ENCODE measurements around the gene GARRE1. TPM values are rescaled to one million over a fixed set of nuclear protein-coding genes. Genes with fewer than 3 reads are reported as not detected.
"Not testable (repeated sequence)": the region's sequence is repeated elsewhere in the genome, so short reads cannot be mapped to it uniquely, and the experiment has no call there.

The GARRE1 gene
- polyA plus RNA-seq = 15.9 and 16.9 TPM in 2 replicates
- 38.5 and 42.6 TPM in 2 replicates for polyA minus RNA-seq

GRCh38 chr19:34254046-34254697, at the start of gene GARRE1:
GARRE1 (plus strand) TSS chr19:34254554; CDS start chr19:34300474, 45,920 bp downstream.
- no peaks in the 10 kb centered on the region for H3K27me3 ChIP-seq (ENCODE audit: insufficient read depth, low read depth, low read length)
- peak within 1 kb of the TSS; percentile 86 for H3K4me3 ChIP-seq (ENCODE audit: low read length)
- no peaks in the 10 kb centered on the region for H3F3A ChIP-seq (ENCODE audit: insufficient read depth, low read length, poor library complexity, severe bottlenecking)
- peak within 1 kb of the TSS; percentile 94 for H3K27ac ChIP-seq (ENCODE audit: low read length)
- no peaks in the 10 kb centered on the region for H3K9me2 ChIP-seq (ENCODE audit: insufficient read depth, low read length)
- TF ChIP-seq REST (IDR thresholded peaks at IDR 0.05; ENCODE audit: borderline replicate concordance) (peak; percentile 55), EP300 (conservative IDR thresholded peaks at IDR 0.05; ENCODE audit: poor library complexity, severe bottlenecking) (no peak), CTCF (IDR thresholded peaks at IDR 0.05; ENCODE audit: poor library complexity, severe bottlenecking) (no peak), SMC3 (conservative IDR thresholded peaks at IDR 0.05; ENCODE audit: poor library complexity) (peak; percentile 16), RAD21 (conservative IDR thresholded peaks at IDR 0.05) (peak; percentile 10), EZH2 (IDR thresholded peaks at IDR 0.05; ENCODE audit: borderline replicate concordance, insufficient read depth, low read length, poor library complexity, severe bottlenecking) (no peak), POLR2AphosphoS5 (IDR thresholded peaks at IDR 0.05) (peak; percentile 90)
- H3K9me3 ChIP-seq (ENCODE audit: low read length) = no peaks in the 10 kb centered on the region
- peak within 1 kb of the TSS; percentile 100 for H3K4me2 ChIP-seq (ENCODE audit: low read length)
- no peaks in the 10 kb centered on the region for H4K20me1 ChIP-seq (ENCODE audit: insufficient read depth)
- peak within 1 kb of the TSS; percentile 93 for H2AFZ ChIP-seq (ENCODE audit: low read depth, low read length)
- peaks cover 26% of the 10 kb centered on the region for H3K79me2 ChIP-seq (replicated peaks; ENCODE audit: insufficient read depth, low read length)
- H3K36me3 ChIP-seq (ENCODE audit: insufficient read depth, low read length) = no peaks in the 10 kb centered on the region
- peak within 1 kb of the TSS; percentile 91 for H3K9ac ChIP-seq (ENCODE audit: low read length)

- H3K9me3 ChIP-seq (ENCODE audit: low read length); H3K36me3 ChIP-seq (ENCODE audit: insufficient read depth, low read length); H3K27ac ChIP-seq (ENCODE audit: low read length); H4K20me1 ChIP-seq (ENCODE audit: insufficient read depth); H3F3A ChIP-seq (ENCODE audit: insufficient read depth, low read length, poor library complexity, severe bottlenecking); H3K27me3 ChIP-seq (ENCODE audit: insufficient read depth, low read depth, low read length); H3K9ac ChIP-seq (ENCODE audit: low read length); H3K4me3 ChIP-seq (ENCODE audit: low read length); H2AFZ ChIP-seq (ENCODE audit: low read depth, low read length); H3K9me2 ChIP-seq (ENCODE audit: insufficient read depth, low read length); H3K4me2 ChIP-seq (ENCODE audit: low read length); H3K79me2 ChIP-seq (replicated peaks; ENCODE audit: insufficient read depth, low read length): not testable (repeated sequence)
Measured at GRCh38 chr19:34205324-34205723, 49.0 kb upstream of the GARRE1 start.

GRCh38 chr19:34208291-34208884, 46.0 kb upstream of the GARRE1 start:
- Histone ChIP-seq H3K27ac (ENCODE audit: low read length) (no peak overlapping the region), H4K20me1 (ENCODE audit: insufficient read depth) (no peaks in the 10 kb centered on the region)

More at GRCh38 chr19:34208291-34208884, 46.0 kb upstream of the GARRE1 start:
- Histone ChIP-seq H2AFZ (ENCODE audit: low read depth, low read length) (no peak overlapping the region), H3K79me2 (replicated peaks; ENCODE audit: insufficient read depth, low read length) (no peaks in the 10 kb centered on the region), H3K4me3 (ENCODE audit: low read length) (no peak overlapping the region), H3F3A (ENCODE audit: insufficient read depth, low read length, poor library complexity, severe bottlenecking) (no peaks in the 10 kb centered on the region), H3K9me3 (ENCODE audit: low read length) (no peaks in the 10 kb centered on the region), H3K36me3 (ENCODE audit: insufficient read depth, low read length) (peaks cover 6% of the 10 kb centered on the region), H3K27me3 (ENCODE audit: insufficient read depth, low read depth, low read length) (no peaks in the 10 kb centered on the region), H3K9me2 (ENCODE audit: insufficient read depth, low read length) (no peaks in the 10 kb centered on the region), H3K9ac (ENCODE audit: low read length) (no peak overlapping the region), H3K4me2 (ENCODE audit: low read length) (no peak overlapping the region)
- no peak for TF ChIP-seq MXI1 (conservative IDR thresholded peaks at IDR 0.05; ENCODE audit: poor library complexity, severe bottlenecking)
